HS-27A (cell line): Measurements from ENCODE around the gene TUBA3D.
"Not testable (repeated sequence)": the region's sequence is repeated elsewhere in the genome, so short reads cannot be mapped to it uniquely, and the experiment has no call there.

ENCODE experiments used
- DNase-seq: peaks from one replicate; pipeline ENCODE4 v3.0.0-alpha.2; 2012; ENCODE audit warnings: low read depth, missing footprints

The TUBA3D gene

DNA sequence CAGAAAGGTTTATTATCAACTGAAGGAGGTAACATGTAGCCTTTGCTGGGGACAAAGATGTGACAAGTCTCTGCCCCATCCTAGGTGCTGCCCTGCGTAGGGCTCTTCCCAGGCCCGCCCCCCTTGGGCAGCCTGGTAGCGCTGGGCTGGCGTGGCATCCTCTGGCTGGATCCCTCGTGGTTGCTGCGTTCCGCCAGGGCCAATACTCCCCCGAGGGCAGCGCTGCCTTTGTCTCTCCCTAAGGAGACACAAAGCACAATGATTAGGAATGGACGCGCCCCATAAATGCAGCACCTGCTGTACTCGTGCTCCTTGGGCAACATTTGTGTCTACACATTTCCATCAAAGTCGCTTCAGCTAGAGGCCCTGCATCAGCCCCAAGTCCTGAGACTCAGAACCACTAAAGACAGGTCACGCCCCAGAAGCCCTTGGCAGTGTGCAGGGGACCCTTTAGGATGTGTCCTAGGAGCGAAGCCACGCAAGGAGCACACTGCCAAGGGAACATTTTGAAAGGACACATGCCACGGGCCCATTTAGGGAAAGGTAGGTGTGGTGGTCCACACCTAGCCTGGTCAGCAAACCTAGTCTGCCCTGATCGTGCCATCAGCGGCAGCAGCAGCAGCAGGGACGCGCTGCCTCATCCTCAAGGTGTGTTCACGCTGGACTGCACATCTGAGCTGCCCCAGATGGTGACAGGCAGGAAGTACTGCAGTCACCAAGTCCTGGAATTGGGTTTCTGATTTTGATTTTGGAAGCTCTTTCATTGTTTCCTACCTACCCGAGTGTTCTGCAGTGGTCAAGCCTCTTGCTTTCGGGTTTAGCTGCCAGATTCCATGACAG, 8.3 kb downstream of the TUBA3D start:
- DNase-seq: not testable (repeated sequence)

DNA sequence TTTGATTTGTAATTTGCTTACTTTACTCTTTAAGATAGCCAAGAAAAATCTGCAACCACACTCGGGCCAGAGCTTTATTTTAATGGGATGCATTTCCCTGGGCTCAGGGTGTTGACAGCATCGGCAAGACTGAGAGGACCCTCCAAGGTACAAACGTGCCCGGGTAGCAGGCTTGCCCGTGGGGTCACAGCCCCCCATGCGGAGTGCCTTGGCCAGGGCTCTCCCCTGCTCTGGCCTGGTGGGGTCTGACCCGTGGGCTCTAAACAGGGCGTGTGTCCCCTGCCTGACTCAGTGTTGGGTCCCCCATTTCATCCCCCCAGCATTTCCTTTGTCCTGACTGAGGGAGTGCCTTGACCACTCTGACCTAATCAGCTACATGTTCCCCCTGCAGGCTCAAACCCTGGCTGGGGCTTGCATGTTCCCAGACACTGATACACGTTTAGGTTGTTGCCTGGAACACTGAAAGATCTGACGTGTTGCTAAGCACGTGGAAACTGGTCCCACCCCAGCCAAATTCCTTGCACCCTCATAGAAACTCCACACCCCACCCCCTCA, 9.1 kb downstream of the TUBA3D start:
- DNase-seq: not testable (repeated sequence)

DNA sequence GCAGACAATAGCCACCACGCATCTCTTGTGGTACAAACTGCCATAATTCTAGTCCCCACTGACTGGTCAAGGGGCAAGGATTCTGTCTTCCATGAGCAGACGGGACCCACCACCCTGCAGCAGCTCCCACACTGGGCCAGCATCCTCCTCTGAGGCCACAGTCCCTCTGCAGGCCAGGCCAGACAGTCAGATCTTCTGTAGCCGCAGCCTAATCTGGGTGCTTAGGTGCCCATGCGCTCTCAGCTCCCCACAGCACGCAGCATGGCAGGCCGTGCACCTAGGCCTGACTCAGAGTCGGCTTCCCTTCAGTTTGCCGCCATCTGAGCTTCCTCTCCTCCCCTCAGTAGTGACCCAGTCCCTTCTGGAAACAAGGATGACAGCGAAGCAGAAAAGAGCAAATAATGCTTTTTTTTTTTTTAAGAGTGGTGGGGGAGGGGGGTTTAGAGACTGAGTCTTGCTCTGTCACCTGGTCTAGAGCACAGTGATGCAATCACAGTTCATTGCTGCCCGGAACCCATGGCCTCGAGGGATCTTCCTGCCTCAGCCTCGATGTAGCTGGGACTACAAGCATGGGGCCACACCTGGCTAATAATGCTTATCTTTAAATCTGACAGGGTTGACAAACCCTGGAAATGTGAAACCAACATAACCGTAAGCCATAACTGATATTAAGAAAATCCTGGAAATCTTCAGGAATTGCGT, 10.4 kb downstream of the TUBA3D start:
- DNase-seq: not testable (repeated sequence)

- no peak for DNase-seq
Measured at GRCh38 chr2:131488306-131489205, 12.6 kb downstream of the TUBA3D start.

DNA sequence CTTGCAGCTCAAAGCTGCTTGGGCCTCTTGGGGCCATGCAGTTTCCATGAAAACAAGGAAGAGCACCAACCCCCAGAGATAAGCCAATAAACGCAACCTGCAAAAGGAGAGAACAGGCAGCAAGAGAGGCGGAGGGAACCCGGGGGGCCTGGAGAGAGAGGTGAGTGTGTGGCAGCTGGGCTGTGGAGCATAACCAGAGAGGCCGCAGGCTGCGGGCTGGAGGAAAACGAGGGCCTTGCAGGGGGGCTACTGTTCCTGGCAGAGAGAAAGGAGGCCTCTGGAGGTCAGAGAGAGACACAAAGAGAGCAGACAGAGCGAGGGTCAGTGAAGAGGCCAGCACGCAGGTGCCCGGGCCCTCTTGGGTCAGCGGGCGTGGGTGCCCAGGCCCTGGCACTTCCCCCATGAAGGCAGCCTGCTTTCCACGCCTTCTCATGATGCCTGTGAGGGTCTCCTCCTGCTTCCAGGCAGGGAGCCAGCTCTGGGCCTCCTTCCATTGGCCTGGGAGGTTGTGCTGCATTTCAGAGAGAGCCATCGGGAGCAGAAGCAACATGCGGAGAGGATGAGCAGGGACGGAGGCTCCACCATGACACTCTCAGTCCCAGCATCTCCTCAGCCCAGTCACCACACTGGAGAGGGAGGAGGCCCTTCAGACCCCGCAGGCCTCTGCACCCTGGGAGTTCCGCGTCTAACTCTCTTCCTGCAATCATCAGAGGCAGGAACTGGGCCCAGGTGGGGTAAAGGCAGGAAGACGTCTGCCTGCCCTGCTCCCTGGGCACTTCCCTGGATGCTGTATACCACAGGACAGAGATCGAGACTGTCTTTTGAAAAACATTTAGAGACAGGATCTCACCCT, 14.9 kb downstream of the TUBA3D start:
- DNase-seq: not testable (repeated sequence)

DNA sequence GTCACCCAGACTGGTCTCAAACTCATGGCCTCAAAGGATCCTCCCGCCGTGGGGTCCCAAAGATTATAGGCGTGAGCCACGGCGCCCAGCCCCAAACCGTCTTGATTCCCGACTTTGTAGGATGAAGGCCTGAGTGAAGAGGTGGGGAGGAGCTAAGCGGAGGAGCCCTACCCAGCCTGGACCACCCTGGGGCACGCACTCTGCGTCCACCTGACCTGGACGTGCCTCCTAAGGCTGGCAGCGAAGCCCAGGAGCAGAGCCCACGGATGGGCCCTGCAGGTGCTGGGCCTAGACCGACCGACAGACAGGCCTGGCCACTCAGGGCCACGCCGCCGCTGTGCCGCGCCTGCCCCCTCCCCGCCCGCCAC, 15.5 kb downstream of the TUBA3D start:
- not testable (repeated sequence) for DNase-seq

DNA sequence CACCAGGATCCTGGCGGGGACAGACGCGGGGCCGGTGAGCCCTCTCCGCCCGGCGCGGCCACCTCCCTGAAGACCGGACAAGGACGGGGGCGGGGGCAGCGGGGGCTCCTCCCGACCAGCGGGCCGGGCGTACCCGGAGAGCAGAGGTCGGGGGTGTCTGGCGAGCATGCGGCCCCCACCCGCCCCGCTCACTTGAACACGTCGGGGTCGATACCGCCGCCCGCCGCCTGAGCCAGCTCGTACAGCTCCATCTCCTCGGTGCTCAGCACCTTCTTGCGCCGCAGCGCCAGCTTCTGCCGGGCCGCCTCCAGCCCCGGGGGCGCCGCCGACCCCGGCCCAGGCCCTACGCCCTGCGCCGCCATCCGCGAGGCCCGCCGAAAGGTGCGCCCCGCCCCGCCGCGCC, 16.1 kb downstream of the TUBA3D start, which contains the start of gene MZT2A:
MZT2A (minus strand) TSS at position 383 of the 403 bp plus-strand sequence; CDS start at position 362, 21 bp downstream.
- not testable (repeated sequence) for DNase-seq

DNA sequence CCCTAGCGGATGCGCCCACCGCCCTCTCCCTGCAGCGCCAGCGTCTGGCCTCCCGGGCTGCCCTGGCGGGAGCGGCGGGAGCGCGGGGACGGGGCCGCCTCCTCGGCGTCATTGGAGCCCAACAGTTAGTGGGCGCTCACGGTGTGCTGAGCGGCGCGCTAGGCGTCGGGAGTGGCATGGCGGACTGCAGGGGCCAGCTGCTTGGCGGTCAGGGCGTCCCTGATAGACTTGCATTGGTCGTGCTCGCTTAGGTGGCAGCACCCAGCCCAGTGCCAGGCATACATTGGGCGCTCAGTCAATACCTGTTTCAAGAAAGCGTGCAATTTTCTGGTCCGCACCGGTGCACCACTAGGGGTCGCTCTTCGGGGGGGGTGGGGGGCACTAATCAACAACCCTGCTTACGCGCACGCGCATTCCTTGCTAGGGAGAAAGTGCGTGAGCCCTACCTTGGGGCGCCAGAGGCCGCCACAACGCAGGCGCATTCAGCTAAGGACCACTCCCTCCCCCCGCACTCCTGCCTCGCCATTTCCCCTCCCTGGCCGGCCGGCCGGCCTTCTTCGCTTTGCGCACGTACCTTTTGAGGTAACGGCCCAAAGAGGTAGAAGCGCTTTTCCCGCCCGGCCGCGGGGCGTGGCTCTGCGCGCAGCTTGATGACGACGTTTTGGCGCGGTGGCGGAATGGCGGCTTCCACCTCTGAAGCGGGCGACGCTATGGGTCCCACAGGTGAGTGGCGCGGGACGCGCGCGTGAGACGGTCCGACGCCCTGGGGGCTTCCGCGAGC, 16.7 kb downstream of the TUBA3D start:
- peak; percentile 92 for DNase-seq

GRCh38 chr2:131493199-131493968, 17.5 kb downstream of the TUBA3D start:
- DNase-seq: no peak

DNA sequence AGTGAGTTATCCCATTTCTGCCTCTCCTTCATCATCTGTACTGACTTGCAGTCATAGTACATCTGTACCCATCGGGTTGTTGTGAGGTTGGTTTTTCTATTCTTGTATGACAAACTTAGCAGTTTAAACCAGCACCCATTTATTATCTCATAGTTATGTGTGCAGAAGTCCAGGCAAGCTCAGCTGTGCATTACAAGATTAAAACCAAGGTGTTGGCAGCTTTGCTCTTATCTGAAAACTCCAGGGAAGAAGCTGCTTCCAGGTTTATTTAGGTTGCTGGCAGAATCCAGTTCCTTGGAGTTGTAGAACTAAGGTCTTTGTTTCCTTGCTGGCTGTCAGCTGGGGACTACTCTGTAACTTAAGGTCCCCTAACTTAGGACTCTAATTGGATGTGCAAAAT, 19.6 kb downstream of the TUBA3D start:
- DNase-seq: not testable (repeated sequence)

DNA sequence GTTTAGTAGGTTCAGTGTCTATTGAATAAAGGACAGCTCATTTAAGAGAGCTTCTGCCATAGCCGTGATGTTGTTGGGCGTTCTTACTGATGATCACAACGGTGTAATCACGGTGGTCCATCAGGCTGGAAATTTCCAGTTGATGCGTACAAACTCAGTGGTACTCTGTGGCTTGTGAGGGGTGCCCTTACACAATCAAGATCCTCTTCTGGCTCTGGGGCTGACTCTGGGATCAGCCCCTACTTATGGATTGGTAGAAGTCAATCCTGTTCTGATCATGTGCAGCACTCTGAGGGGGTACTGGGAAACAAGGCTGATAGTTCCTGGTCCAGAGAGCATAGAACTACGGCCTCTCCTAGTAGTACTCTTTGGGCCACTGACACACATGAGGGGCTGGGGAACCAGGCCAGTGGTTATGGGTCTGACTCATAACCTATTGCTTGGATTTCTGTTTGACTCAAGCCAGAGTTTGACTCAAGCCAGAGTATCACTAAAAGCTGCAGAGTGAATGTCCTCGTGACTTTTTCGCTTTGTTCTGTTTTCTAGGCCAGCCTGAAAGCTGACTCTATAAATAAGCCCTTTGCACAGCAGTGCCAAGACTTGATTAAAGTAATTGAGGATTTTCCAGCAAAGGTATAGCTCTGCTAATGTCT, 22.5 kb downstream of the TUBA3D start:
- DNase-seq: not testable (repeated sequence)

GRCh38 chr2:131503587-131503986, 27.7 kb downstream of the TUBA3D start:
- DNase-seq: not testable (repeated sequence)

GRCh38 chr2:131504082-131504750, 28.3 kb downstream of the TUBA3D start:
- not testable (repeated sequence) for DNase-seq

GRCh38 chr2:131509615-131510014, 33.7 kb downstream of the TUBA3D start:
- no peak for DNase-seq

DNA sequence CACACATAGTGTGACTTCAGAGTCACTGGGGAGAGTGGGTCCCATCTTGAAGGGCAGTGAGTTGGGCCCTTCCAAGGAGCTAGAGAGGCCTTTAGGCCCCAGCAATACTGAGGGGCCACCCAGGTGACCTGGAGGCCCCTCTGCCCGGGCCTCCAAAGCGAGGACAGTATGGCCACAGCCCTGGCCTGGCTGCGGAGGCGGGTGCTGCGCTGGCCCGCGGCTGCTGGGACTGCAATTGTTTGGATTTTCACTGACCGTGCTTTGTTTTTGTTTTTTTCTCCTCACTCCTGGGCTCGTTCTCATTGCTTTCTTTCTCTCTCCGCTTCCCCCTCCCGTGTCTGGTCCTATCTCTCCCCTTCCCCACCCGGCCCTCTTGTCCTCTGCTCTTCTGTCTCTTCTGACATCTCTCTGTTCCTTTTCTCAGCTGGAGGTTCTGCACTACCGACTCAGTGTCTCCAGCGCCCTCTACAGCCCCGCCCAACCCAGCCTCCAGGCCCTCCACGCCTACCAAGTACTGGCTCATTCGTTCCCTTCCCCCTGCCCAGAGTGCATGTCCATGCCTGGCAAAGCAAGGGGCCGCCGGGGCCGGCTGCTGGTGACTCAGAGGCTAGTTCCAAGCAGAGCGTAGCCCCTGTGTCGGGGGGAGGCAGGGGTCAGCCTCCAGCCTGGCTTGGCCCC, 35.5 kb downstream of the TUBA3D start:
- not testable (repeated sequence) for DNase-seq

DNA sequence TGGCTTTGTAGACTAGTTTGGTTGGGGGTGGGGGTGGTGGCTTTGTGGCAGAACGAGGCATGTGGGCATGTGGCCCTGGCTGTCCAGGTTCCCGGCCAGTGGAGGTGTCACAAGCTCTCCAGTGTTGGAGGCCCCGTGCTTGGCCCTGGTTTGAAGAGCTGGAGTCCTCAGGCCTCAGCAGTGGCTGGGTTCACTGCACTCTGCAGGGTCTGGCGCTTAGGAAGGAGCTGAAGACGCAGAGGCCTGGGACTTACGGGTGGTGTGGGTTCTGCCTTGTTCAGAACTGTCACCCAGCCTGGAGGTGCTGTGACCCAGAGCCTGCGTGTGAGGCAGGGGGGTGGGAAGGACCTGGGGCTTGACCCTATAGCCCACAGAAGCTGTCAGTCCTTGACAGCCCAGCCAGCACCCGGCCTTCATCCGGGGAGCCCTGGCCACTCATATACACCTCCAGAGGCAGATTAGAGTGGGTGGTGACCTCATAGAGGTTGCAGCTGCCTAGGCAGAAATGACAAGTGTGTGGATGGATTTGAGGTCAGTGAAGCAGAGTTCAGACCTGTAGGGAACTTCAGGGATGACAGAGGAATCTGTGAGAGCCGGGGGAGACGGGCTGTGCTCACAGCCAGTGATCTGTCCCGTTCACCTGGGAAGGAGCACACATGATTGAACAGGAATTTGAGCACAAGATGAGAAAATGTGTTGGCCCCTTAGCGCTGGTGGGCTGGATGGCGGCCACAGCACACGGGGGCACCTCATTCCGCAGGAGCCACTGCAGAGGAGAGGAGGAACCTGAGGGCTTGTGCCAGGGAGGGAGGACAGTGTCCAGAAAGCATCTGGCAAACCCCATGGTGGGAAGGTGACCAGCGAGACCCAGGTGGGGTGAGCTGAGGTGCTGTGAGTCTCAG, 36.3 kb downstream of the TUBA3D start:
- DNase-seq: not testable (repeated sequence)
